GF-D8 (cell line): Measurements from ENCODE around the gene SCYGR5.
"Not testable (repeated sequence)": the region's sequence is repeated elsewhere in the genome, so short reads cannot be mapped to it uniquely, and the experiment has no call there.

Experiments
- DNase-seq: peaks from one replicate; lab custom pipeline; 2025; lab: John Stamatoyannopoulos, UW

Gene SCYGR5

GRCh38 chr2:227673620-227674019 is 7.0 kb downstream of the SCYGR5 start:
- not testable (repeated sequence) for DNase-seq

GRCh38 chr2:227674485-227674884 is 7.9 kb downstream of the SCYGR5 start:
- no peak for DNase-seq

- DNase-seq = no peak
Observed at GRCh38 chr2:227677928-227678327, 11.3 kb downstream of the SCYGR5 start.

GRCh38 chr2:227684258-227684657 is 17.7 kb downstream of the SCYGR5 start:
- no peak for DNase-seq

DNA sequence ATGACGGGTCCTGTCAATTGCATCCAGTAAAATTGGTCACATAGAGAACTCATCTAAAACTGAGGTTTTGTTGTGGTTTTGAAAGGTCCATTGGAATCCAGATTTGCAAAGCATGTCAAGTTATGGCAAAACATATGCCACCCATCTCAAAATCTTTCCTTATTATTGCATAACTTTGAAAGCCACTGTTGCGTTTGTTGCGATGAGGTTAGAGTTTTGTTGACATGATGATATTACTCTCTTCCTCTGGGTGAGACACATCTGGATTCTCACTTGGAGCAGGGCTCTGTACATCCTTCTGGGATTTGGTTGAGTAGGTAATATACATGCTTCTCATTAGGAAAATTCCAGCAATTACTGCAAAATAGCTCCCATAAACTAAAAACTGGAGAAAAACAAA is 20.6 kb downstream of the SCYGR5 start:
- no peak for DNase-seq

DNA sequence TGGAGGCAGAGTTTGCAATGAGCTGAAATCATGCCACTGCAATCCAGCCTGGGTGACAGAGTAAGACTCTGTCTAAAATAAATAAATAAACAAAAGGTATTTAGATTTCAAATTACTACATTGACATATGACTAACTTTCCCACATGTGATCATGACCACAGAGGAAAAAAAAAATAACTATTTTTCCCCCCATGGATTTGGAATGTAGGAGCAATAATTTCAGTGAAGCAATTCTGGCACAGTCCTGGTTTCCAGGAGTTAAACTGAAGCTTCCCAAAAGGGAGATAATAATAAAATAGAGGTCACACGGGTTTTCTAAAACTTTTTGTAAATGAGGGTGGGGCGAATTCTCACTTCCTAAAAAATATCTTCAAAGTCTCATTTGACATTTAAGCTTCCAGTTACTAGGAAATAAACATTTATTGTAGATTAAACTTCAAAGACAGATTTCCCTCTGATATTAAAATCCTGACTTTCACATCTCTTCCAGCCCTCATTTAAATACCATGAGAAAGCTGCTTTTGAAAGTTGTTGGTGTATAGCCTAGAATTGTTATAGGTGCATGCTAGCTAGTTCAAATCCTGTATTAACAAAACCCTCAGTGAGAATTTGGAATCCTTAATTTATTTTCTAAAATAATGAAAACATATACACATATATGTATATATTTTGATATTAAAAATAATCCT is 30.5 kb downstream of the SCYGR5 start:
- DNase-seq = no peak

- DNase-seq = no peak
Observed at GRCh38 chr2:227701556-227701955, 35.0 kb downstream of the SCYGR5 start.

GRCh38 chr2:227703280-227703732 is 36.7 kb downstream of the SCYGR5 start:
- DNase-seq = no peak

DNA sequence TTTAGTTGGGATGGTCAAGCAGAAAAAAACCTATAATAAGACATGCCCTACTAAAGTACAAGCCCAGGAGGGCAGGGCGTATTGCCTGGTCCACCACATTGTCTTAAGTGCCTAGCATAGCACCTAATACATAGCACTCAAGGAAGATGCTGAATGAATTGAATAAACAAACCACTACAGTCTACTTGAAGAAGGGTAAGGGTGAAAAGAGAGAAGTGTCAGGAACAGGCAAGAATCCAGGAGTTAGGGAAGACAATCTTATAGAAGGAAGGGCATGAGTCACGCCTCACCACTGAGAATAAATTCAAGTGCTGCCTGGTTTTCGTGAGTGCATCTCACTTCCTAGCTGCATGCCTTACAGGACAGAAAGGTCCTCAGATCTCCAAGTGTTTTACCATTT is 37.4 kb downstream of the SCYGR5 start:
- DNase-seq = no peak

DNA sequence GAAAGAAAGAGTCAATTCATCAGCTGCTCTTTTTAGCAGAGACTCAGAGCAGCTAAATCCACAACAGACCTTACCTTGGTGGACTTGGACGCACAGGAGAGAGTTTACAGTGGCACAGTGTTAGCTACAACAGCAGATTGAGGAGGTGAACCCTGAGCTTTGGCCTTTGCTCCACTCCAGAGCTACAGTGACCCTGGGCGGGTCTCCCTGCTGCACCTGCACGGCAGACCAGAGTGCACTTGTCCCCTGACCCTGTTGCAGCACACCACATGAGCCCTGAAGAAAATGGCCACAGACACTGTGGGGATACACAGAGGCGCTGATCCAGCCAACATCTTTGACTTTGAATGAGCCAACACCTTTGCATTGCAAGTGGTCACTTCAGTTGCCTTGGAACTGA is 40.3 kb downstream of the SCYGR5 start:
- no peak for DNase-seq

DNA sequence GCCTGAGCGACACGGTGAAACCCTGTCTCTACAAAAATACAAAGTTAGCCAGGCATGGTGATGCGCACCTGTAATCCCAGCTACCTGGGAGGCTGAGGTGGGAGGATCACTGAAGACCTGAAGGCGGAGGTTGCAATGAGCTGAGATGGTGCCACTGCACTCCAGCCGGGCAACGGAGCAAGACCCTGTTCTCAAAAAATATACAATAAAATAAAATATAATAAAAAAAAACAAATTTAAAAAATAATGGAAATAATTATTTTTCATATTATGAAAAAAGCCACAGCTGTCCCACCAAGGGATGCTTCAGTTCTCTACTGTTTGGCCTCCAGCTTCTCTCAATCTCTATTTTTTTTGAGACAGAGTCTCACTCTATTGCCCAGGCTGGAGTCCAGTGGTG is 40.8 kb downstream of the SCYGR5 start:
- no peak for DNase-seq

DNA sequence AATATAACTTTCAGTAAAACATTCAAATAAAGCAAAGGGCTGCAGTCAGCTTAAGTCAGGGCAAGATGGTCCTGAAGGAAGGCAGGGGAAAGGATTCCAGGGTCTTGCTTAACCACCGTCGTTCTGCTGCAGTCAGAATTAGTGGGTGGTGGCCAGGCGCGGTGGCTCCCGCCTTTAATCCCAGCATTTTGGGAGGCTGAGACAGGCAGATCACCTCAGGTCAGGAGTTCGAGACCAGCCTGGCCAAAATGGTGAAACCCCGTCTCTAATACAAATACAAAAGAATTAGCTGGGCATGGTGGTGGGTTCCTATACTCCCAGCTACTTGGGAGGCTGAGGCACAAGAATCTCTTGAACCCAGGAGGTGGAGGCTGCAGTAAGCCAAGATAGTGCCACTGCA is 44.4 kb downstream of the SCYGR5 start:
- no peak for DNase-seq

DNA sequence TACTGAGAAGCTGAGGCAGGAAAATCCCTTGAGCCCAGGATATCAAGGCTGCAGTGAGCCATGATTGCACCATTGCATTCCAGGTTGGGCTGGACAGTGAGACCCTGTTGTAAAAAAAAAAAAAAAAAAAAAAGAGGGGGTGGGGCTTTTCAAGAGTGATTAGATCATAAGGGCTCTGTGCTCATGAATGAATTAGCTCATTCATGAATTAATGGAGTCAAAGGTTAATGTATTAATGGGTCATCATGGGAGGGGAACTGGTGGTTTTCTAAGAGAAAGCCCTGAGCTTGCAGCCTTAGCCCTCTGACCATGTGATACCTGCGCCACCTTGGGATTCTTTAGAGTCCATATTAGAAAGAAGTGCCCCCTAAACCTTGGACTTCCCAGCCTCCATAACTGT is 46.7 kb downstream of the SCYGR5 start:
- DNase-seq = no peak

- no peak for DNase-seq
Observed at GRCh38 chr2:227716501-227716900, 49.9 kb downstream of the SCYGR5 start.
